ENCODE results near the gene UACA.
"Not testable (repeated sequence)": the region's sequence is repeated elsewhere in the genome, so short reads cannot be mapped to it uniquely, and the experiment has no call there.

UACA gene

DNA sequence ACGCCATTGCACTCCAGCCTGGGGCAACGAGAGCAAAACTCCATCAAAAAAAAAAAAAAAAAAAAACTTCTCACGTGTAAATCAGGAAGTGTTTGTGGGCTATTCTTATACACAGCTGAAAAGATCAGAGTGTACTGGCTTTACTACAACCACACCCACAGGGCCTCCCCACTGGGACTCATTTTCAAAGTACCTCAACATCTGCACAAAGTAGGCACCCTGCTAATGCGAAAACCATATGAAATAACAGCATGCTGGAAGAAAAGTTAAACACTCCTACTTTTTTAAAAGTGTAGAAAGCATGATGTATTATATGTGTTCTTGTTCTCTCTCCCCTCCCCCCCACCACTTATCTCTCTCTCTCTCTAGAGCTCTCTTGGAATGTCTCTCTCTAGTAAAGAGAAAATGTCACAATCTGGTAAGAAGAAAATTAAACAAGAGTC is 11.1 kb downstream of the UACA start:
- DNase-seq (ENCODE audit: low spot score): no peak

DNA sequence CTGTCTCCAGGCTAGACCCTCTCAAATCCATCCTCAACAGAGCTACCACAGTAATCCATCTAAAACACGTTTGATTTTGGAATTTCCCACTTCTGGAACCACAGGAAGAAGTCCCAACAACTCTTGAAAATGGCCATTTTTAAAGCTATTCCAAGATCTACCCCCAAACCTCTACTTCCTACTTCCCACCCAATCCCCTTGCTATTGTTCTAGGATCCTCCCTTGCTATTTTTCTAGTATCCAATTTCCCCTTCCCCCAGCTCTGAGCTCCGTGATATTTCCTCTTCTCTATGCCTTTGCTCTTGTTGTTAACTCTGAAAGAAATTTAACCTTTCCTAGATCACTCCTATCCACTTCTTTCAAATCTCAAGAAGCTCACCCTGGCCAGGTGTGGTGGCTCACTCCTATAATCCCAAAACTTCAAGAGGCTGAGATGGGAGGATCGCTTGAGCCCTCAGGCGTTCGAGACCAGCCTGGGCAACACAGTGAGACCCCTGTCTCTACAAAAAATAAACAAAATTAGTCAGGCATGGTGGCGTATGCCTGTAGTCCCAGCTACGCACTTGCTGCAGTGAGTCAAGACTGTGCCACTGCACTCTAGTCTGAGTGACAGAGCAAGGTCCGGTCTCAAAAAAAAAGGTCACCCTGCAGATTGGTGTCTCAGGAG is 13.0 kb downstream of the UACA start:
- DNase-seq (ENCODE audit: low spot score): no peak

DNA sequence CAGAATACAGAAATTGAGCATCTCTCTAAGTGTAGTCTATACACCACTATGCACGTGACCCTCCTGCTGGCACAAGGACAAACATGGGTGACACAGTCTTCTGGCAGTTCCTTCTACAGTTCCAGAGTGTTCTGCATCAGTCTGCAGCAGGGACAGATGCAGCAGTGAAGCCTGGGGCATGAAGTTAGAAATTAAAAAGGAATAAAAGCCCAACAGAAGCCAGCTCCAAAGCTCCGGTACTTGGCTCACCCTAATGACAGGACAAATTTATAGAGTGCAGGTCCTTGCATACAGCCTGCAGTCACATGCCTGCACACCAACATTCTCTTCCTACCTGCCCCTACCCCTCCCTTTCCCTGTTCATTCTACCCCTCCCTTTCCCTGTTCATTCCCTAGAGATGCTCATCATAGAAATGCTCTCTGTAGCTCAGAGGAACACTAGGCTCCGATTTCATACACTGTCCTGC is 15.0 kb downstream of the UACA start:
- no peak for DNase-seq (ENCODE audit: low spot score)

DNA sequence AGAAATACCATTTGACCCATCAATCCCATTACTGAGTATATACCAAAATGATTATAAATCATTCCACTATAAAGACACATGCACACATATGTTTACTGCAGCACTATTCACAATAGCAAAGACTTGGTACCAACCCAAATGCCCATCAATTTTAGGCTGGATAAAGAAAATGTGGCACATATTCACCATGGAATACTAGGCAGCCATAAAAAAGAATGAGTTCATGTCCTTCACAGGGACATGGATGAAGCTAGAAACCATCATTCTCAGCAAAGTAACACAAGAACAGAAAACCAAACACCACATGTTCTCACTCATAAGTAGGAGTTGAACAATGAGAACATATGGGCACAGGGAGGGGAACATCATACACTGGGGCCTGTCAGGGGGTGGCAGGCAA is 16.8 kb downstream of the UACA start:
- not testable (repeated sequence) for DNase-seq (ENCODE audit: low spot score)

DNA sequence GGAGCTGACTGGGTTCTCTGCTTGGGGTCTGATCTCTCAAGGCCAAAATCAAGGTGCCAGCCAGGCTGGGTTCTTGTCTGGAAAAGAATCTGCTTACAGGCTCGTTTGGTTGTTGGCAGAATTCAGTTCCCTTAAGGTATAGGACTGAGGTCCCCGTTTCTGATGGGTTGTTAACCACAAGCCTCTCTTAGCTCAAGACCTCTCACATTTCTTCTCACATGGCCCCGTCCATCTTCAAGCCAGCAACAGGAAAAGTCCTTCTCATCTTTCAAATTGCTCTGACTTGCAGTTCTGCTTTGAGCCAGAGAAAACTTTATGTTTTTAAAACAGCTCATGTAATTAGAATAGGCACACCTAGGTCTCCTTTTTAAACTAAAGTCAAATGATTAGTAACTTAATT is 20.4 kb downstream of the UACA start:
- no peak for DNase-seq (ENCODE audit: low spot score)

DNA sequence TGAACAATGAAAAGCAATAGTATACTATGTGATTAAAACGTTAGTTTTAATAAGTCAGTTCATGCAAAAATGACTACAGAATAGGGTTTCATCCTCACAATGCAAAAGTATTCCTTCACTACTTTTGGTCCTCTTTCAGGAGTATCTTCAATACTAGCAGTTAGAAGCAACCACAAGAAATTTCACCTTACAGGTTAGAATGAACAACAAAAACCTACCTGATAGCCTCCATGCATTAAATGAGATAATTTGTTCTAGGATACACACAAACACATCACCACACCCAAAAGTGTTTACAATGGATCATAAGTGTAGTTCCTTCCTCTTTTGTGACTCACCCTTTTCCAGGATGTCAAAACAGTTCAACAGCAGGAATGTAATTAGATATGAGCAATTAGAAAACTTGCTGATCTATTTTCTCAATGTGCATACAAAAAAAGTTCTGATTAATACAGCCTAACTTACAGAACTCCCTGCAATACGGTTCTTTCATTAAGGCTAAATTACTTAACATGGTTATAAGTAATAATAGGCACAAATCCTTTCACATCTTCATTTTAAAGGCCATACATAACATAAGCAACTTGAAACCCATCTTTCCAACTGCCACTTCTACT is 21.6 kb downstream of the UACA start:
- DNase-seq (ENCODE audit: low spot score): peak; percentile 47

DNA sequence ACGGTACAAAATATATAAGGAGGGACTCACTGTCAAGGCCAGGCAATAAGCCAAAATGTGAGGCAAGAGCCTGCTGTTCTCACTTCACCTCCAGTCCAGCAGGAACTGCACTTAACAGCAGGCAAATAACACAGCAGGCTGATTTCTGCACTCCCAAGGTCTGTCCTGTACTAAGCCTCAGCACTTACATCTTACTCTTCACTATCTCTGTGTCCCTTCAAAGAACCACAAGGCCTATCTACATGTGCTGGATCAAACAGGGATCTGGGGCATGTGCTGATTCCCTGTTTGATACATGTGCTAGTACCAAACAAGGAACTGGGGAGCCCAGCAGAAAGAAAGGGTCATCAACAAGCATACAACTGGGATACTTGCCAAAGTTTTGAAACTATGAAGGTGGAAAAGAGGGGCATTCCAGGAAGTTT is 22.2 kb downstream of the UACA start:
- DNase-seq (ENCODE audit: low spot score): peak; percentile 54

DNA sequence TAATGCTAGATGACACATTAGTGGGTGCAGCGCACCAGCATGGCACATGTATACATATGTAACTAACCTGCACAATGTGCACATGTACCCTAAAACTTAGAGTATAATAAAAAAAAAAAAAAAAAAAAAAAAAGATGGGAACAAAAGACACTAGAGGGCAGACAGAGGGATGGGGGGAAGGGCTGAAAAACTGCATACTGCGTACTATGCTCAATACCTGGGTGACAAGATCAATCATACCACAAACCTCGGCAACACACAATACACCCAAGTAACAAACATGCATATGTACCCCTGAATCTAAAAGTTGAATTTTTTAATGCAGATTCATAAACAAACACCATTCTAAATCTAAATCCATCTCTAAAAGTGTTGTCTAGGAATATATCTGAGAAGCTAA is 28.3 kb downstream of the UACA start:
- DNase-seq (ENCODE audit: low spot score): not testable (repeated sequence)

DNA sequence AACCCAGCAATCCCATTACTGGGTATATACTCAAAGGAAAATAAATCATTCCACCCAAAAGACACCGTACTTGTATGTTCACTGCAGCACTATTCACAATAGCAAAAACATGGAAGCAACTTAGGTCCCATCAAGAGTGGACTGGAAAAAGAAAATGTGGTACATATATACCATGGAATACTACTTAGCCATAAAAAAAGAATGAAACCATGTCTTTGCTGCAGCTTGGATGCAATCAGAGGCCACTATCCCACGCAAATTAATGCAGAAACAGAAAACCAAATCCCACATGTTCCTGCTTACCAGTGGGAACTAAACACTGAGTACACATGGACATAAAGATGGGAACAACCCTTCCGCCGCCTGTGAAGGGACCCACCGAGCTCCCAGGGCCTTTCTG is 34.2 kb downstream of the UACA start:
- DNase-seq (ENCODE audit: low spot score): no peak

DNA sequence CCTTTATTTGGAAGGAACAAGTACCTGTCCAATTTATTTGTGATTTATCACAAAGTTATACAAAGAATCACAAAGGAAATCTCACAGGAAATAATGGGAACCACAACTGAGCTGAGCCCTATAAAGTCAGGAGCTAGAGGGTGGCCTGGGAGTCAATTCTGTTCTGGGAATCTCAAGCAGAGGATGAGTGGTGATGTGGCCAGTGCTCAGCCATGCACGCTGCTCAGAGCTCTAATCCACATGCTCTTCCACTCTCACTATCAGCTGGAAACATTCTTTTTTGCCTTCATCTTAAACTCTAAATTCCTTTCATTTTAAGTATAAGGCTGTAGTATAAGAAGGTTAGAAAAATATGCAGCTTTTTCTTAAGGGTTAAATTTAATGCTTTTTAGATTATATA is 36.6 kb downstream of the UACA start:
- peak; percentile 57 for DNase-seq (ENCODE audit: low spot score)

DNA sequence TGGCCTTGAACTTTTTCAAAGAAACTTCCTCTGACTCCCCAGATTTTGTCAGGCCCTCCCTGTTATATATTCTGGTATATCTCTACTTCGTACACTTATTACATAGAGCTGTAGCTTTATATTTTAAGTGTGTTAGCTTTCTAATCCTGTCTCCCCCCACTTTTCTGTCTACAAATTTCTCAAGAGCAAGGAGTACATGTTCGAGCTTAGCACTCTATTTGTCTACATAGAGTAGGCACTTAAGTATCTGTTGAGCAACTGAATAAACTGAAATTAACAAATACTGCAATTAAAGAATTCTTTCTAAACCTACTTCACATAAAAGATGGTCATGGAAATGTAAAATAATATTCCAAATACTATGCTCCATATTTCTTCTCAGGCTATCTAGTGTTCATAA is 39.4 kb downstream of the UACA start:
- no peak for DNase-seq (ENCODE audit: low spot score)

DNA sequence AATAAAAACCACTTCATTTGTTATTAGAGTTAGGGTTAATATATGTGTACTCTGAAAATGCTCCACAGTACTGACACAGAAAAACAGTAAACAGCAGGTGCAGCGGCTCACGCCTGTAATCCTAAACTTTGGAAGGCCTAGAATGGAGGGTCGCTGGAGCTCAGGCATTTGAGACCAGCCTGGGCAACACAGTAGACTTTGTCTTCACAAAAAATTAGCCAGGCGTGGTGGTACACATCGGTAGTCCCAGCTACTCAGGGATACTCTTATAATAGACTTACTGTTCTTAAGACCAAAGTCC is 40.3 kb downstream of the UACA start:
- DNase-seq (ENCODE audit: low spot score): no peak

DNA sequence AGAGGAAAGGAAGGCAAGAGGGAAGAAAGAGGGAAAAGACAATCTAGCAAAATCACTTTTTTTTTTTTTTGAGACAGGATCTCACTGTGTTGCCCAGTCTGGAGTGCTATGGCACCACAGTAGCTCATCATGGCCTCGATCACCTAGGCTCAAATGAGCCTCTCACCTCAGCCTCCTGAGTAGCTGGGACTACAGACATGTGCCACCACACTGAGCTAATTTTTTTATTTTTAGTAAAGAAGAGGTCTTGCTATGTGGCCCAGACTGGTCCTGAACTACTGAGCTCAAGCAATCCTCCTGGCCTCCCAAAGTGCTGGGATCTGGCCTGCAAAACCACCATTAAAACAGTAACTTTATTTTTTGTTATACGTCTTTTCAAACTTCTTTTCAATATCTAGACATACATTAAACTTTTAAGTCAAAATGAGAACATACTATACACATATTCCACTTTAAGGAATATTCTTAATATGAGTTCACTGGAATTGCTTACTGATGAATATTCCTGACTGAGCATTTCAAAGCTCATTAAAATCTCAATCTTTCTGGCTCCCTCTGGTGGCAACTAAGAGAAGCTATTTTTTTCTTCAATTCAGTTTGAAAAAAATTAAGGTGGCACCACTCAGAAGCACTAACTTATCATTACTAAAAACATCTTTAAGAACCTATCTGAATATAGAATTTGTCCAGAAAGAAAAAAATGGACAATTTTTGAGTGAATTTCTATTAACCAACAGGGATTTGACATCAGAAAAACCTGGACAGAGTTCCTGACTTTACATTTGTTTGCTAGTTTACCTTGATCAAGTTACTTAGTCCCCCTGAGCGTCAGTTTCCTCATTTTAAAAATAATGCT is 40.9 kb downstream of the UACA start:
- peak; percentile 65 for DNase-seq (ENCODE audit: low spot score)

DNA sequence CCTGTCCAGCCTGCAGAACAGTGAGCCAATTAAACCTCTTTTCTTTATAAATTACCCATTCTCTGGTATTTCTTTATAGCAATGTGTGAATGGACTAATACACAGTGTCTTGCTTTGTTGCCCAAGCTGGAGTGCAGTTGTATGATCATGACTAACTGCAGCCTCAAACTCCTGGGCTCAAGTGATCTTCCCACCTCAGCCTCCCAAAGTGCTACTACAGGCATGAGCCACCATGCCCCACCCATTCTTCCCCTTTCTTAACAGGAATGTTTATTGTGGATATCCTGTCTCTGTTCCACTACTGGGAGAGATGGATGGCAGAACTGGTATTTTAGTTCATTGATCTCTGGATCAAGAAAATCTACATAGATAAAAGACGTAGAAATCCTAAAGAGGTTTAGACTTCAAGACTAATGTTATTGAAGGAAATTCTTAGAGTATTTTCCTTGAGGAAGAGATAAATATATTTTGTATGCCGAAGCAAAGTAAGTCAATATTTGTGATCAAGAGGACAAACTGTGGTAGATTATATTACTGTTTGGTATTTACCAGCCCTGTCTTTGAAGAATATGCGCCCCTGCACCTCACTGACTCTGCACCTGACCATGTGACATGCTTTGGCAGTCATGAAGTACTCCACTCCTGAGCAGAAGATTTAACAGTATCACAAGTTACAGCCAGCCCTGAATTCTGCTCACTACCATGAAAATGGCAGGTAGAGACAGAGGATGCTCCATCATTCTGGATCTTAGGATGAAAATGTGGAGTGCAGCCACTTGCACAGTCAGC is 42.9 kb downstream of the UACA start:
- peak; percentile 54 for DNase-seq (ENCODE audit: low spot score)

DNA sequence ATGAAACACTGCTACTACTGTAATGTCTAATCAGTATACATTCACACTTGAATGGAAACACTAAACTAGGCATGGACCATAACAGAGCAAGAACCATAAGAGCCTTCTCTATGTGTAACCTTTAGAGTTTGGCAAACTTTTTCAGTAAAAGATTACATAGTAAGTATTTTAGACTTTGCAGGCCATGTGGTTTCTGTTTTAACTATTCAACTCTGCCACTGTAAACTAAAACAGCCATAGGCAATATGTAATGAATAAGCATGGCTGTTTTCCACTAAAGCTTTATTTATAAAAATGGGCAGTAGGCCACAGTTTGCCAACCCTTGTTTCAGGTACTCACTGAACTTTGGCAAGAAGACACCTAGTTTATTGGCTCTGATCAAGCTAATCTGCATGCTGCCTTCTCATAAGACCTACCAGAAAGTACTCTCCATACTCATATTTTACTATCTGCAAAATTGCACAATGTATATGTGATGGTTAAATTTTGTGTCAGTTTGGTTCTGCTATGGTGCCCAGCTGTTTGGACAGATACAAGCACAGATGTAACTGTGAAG is 46.0 kb downstream of the UACA start:
- no peak for DNase-seq (ENCODE audit: low spot score)

DNA sequence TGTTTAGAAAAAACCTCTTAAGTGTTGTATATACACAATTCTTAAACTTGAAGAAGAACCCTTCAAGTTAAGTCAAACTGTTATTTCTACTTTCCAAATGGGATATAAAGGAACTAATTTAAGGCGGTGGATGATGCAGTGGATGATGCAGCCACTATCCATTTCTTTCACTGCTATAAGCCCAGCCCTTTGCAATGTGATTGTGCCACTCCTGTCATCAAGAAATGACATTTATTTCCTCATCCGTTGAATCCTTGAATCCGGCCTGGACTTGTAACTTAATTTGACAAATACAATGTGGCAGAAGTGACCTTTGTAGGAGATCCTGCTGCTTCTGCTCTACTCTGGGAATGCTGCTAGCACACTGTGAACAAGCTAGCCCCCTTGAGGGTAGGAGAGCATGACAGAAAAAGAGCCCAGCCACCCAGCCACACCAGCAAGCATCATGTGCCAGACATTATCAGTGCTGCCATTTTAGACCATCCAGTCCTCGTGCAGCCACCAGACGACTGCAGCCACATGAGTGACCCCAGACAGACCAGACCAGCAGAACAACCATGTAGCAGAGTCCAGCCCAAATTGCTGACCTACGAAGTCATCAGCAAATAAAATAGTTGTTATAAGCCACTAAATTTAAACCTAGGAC is 47.4 kb downstream of the UACA start:
- peak; percentile 71 for DNase-seq (ENCODE audit: low spot score)

DNA sequence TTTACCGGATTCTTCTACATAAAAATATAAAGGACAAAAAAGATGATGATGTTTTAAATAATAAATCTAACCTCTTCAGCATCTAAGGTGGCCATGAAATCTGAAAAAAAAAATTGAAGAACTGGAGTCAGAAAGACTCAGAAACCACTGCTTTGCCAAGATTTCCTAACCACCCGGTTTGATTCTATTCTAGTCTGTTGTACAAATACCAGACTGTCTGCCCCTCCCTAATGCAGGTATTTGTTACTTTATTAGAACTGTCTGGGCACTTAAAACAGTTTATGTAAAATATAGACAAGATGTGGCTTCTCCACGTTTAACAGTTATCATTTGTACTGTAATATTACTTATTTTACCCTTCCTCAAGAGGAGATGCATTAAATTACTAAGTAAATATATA is 48.8 kb downstream of the UACA start:
- no peak for DNase-seq (ENCODE audit: low spot score)

DNA sequence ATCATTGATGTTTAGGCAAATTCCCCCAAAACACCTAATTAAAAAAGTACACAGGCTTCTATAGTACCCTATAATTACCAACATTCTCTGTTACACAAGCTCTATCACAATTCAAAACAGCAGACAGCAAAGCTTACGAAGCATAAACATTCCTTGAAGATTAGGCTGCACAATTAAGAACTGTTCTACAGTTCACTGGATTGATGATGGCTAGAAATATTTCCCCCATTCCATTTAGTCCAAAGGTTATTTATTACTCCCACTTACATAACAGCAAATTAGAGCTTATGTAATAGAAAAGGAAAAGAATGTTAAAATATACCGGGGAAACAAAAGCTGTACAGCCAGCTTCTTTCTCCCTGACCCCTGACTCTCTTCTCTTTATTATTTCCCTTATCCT is 49.3 kb downstream of the UACA start:
- peak; percentile 59 for DNase-seq (ENCODE audit: low spot score)

DNA sequence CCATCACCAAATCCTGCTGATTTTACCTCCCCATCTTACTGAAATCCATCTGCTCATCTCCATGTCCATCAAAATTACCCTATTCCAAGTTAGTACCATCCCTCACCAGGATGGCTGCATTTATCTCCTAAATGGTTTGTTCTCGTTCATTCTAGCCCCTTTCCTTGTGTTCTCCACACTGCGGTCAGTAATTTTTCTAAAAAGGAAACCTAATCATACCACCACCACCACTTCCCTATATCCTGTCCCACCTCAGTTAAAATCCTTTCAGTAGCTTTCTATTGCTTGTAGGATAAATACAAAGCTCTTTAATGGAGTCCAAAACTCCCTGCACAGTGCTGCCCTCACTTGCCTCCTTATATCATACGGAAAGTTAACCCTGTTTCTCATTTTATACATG is 51.1 kb downstream of the UACA start:
- no peak for DNase-seq (ENCODE audit: low spot score)

DNA sequence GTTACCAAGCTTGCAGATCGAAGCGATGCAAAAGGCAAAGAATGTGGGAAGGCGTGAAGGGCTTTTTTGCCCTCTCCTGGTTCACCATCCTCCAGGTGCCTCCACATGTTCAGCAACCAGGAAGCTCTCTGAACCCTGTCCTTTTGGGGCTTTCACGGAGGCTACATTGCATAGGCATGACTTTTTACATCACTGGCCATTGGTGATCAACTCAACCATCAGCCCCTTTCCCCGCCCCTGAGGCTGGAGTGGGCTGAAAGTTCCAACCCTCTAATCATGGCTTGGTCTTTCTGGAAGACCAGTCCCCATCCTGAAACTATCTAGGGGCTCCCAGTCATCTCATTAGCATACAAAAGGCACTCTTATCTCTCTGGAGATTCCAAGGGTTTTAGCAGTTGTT is 52.6 kb downstream of the UACA start:
- no peak for DNase-seq (ENCODE audit: low spot score)

DNA sequence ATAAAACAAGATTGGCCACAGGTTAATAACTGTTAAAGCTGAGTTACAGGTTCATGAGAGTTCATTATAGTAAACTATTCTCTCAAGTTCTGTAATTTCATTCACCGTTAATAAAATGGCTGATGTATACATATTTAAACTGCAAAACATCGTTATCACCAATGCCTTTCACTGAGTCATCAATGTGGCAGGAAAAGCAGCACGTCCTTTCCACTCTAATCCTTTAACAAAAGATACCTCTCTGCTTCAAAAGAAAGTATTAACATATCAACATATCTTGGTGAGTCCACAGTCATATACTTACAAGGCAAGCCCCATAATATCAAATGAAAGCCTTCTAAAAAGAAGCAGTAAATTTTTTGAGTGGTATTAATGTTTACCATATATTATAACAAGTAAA is 54.5 kb downstream of the UACA start:
- no peak for DNase-seq (ENCODE audit: low spot score)

Measured in kidney tubule cell (primary cell).